GM19372 (cell line): Measurements from ENCODE around the gene GSG1L.

Source experiments
- ATAC-seq: cut with Tn5 transposase; IDR thresholded peaks from one replicate; pipeline ENCODE4 v1.9.1; 2021; ENCODE audit warnings: mild to moderate bottlenecking, low read depth, moderate library complexity; ENCODE audit not compliant: unreplicated experiment

Gene GSG1L

GRCh38 chr16:27867122-27868110, 196.1 kb downstream of the GSG1L start:
- no peak for ATAC-seq

GRCh38 chr16:27863377-27863776, 200.1 kb downstream of the GSG1L start:
- no peak for ATAC-seq

GRCh38 chr16:27862953-27863352, 200.6 kb downstream of the GSG1L start:
- no peak for ATAC-seq

- ATAC-seq: no peak
These were observed 203.4 kb downstream of the GSG1L start for GRCh38 chr16:27860091-27860490.

GRCh38 chr16:27859020-27859419, 204.5 kb downstream of the GSG1L start:
- ATAC-seq: no peak

GRCh38 chr16:27853651-27854050, 209.9 kb downstream of the GSG1L start:
- ATAC-seq: no peak

- no peak for ATAC-seq
These were observed 210.4 kb downstream of the GSG1L start for GRCh38 chr16:27853101-27853500.

- no peak for ATAC-seq
These were observed 210.8 kb downstream of the GSG1L start for GRCh38 chr16:27852681-27853080.

GRCh38 chr16:27852116-27852515, 211.4 kb downstream of the GSG1L start:
- ATAC-seq: no peak

- no peak for ATAC-seq
These were observed 211.9 kb downstream of the GSG1L start for GRCh38 chr16:27851586-27851985.

GRCh38 chr16:27849621-27850020, 213.9 kb downstream of the GSG1L start:
- ATAC-seq: no peak

- ATAC-seq: no peak
These were observed 216.4 kb downstream of the GSG1L start for GRCh38 chr16:27847030-27847550.

- ATAC-seq: no peak
These were observed 218.7 kb downstream of the GSG1L start for GRCh38 chr16:27844826-27845225.

GRCh38 chr16:27843800-27844199, 219.7 kb downstream of the GSG1L start:
- no peak for ATAC-seq

GRCh38 chr16:27841911-27842310, 221.6 kb downstream of the GSG1L start:
- ATAC-seq: no peak

GRCh38 chr16:27841061-27841801, 222.3 kb downstream of the GSG1L start:
- no peak for ATAC-seq

GRCh38 chr16:27840311-27841060, 223.0 kb downstream of the GSG1L start:
- no peak for ATAC-seq

- no peak for ATAC-seq
These were observed 224.1 kb downstream of the GSG1L start for GRCh38 chr16:27839419-27839818.

- ATAC-seq: no peak
These were observed 224.9 kb downstream of the GSG1L start for GRCh38 chr16:27838536-27839175.

GRCh38 chr16:27829975-27830374, 233.5 kb downstream of the GSG1L start:
- ATAC-seq: no peak
